HG03025 (cell line): ENCODE results near the gene SLC13A3.

Experiments used
- ATAC-seq: cut with Tn5 transposase; IDR thresholded peaks from one replicate; pipeline ENCODE4 v1.9.1; 2021; ENCODE audit warnings: mild to moderate bottlenecking, moderate library complexity; ENCODE audit not compliant: unreplicated experiment, low FRiP score

Gene SLC13A3

DNA sequence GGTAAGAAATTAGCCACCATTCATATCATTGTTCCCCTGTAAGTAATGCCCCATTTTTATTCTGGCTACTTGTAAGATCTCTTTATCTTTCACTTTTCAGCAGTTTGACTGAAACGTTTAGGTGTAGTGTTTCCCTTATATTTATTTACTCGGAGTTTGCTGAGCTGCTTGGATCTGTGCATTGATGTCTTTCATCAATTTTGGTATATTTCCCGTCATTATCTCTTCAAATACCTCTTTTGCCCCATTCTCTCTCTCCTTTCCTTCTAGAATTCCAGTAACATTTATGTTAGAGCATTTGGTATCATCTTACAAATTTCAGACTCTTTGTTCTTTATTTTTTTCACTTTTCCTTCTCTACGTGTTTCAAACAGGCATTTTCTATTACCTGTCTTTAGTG, 9.2 kb upstream of the SLC13A3 start:
- ATAC-seq: no peak

GRCh38 chr20:46657618-46658017, 6.4 kb upstream of the SLC13A3 start:
- ATAC-seq: no peak

DNA sequence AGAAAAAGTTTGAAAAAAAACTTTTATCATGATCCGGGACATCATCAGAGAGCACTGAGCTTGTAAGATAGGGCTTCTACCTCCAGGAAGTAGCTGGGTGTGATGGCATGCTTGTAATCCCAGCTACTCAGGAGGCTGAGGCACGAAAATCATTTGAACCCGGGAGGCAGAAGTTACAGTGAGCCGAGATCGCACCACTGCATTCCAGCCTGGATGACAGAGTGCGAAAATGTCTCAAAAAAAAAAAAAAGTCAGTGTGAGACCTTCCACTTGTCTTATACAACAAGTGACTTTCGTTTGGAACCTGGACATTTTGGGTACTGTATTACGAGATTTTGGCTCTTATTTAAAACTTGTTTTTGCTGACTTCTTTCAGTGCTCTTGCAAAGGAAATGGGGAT, 5.9 kb upstream of the SLC13A3 start:
- ATAC-seq: no peak

DNA sequence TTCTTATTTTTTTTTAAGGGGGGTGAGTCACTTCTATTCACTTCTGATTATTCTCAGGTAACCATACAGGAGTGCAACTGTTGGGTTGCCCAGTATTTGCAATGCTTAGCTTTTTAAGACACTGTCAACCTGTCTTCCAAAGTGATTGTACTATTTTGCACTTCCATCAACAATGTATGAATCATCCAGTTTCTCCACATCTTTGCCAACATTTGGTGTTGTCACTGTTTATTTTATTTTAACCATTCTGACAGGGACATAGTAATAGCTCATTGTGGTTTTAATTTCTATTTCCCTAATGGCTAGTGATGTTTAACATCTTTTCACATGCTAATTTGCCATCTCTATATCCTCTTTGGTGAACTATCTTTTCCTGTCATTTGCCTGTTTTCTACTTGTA, 1.4 kb upstream of the SLC13A3 start:
- no peak for ATAC-seq

GRCh38 chr20:46650575-46651090, 626 bp downstream of the SLC13A3 start:
- no peak for ATAC-seq

- no peak for ATAC-seq
These were observed 1.2 kb downstream of the SLC13A3 start for GRCh38 chr20:46649965-46650542.

DNA sequence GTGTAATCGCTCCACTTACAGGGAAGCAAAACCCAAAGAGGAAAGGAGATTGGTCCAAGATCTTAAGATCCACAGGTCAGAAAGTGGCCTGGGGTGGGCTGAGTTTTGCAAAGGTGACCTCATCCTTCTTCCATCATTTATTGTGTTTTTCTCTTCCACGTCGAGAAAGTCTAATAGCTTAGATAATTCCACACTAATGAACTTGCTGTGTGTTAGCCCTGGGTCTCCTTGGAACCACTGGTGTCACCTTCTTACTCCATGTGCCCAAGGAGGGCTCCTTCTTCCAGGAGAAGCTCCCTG, 1.7 kb downstream of the SLC13A3 start:
- no peak for ATAC-seq

- ATAC-seq: no peak
These were observed 2.2 kb downstream of the SLC13A3 start for GRCh38 chr20:46648903-46649649.

DNA sequence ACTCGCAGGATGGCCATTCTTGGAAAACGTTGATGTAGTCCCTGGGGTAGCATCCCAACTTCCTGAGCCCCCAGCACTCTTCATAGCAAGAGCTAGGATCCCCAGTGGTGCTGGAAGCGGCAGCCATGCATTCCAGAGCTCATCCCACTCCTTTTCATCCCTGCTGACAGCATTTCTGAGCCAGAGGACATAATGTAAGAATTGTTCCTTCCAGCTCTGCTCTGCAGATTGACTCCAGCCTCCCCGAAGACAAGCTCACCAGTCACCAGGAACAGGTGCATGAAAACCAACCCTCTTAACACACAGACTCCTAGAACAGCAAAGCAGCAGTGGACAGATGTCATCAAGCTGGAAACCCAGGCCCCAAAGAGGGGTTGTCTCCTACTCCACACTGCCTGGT, 3.8 kb downstream of the SLC13A3 start:
- no peak for ATAC-seq

DNA sequence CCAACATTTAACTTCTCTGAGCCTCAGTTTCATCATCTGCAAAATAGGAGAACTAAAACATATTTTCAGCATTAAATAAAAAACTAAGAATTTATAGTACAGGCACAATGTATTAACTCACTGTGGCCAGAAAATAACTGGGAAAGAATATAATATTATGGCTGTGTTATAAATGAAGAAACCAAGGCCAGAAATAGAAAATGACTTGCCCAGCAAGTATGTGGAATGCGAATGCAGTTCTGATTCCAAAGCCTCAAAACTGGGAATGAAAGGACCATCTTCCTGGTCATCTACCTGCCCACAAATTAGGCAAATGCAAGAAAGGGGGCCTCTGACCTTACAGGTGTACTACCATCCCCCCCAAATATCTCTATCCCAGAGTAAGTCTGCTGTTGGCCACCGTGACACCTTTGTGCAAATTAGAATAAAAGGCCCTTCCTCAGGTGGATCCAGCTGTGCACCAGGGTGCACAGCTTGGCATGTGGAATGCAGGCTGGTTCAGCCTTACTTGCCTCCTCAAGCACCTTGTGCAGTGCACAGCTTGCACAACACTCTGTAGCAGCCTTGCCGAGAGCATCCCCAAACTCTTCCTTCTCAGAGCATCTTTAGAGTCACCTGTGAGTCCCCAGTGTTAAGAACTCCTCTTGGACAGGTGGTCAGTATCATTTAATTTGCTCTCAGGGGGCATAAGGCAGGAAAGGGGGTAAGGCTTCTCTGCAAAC, 4.4 kb downstream of the SLC13A3 start:
- ATAC-seq: no peak

DNA sequence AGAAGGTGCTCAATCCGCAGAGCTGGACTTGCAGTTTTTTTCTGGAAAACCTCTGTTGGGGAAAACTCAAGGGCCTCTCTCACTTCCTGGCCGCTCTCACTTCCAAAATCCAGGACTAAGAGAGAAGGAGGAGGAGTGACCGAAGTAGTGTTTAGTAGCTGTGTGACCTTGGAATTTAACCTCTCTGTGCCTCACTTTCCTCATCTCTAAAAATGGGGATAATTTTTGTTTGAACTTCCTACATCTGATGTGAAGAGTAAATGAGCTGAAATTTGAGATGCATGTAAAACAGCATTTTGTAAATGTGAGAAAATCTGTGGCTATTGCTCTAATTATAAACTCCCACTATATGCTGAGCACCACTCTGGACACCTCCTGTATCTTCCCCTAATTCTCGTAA, 5.1 kb downstream of the SLC13A3 start:
- no peak for ATAC-seq

DNA sequence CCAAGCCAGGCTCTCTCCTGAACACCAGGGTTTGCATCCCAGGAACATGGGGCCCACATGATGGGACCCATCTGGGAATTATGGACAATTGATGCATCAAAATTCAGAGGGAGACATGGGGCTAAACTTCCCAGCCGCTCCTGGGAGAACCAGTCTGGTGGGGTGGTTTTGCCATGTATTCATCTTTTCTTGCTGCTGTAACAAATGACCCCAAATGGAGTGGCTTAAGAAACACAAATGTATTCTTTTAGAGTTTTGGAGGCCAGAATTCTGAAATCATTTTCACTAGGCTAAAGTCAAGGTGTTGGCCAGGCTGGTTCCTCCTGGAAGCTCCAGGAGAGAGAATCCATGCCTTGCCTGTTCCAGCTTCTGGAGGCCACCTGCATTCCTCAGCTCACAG, 6.5 kb downstream of the SLC13A3 start:
- no peak for ATAC-seq

DNA sequence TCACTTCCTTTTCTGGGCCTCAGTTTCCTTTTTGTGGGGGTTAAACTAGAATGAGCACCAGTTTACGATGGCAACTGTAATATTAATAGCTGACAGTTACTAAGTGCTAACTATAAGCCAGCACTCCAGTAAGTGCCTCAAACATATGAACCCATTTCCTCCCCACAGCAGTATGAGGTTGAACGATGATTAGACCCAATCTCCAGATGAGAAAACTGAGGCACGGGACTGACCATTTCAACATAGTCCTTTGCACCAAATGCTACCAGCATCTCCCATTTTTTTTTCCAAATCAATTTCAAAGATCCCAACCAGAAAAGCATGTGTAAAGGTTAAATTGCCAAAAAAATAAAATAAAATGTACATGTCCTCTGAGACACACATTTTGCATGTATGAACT, 7.1 kb downstream of the SLC13A3 start:
- ATAC-seq: no peak

- no peak for ATAC-seq
These were observed 8.3 kb downstream of the SLC13A3 start for GRCh38 chr20:46642969-46643343.

GRCh38 chr20:46642265-46642968, 8.8 kb downstream of the SLC13A3 start:
- no peak for ATAC-seq

DNA sequence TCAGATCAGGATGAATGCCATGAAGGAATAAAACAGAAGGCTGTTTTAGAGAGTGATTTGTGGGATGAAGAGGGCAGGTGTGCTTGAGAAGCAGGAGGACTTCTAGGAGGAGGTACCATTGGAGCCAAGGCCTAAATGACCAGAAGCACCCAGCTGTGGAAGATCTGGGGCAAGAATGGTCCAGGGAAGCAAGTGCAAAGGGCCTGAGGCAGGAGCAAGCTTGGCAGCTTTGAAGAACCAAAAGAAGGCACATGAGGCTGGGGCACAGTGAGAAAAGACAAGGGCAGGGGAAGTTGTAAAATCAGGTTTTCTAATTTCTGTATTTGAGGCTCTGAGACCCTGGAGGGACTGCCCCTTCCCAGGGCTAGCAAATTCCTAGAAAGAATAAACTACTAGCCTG, 9.8 kb downstream of the SLC13A3 start:
- ATAC-seq: no peak

DNA sequence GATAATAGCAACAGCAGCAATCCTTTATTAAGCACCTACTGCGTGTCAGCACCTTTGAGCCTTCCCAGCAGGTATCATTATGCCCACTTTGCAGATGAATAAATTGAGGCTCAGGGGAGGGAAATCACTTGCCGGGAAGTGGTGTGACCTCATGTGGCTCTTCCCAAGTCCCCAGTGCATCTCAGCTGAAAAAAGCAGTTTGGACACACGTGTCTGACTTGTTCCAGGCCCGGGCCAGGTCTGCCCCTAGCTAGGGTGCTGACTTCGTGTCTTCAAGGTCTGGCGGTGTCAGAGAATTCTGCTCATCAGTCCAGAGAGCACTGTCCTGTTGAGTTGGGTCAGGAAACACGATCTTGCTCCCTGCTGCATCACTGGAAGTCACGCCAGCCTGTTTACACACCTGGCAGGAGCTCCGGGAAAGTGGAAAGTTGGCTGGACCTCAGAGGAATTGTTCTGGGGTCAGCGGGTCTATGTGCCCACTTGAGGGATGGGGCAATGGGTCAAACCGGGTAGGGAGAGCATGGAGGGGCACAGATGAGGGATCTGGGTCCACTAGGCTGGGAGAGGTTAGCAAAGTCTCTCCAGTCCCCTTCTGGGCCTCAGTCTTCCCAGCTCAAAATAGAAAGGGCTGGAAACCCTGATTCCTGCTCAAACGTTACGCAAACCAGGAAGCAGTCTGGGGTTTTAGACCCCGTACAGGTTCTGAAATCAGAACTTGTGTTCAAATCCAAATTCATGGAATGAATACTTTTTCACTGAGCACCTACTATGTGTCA, 10.5 kb downstream of the SLC13A3 start:
- no peak for ATAC-seq

DNA sequence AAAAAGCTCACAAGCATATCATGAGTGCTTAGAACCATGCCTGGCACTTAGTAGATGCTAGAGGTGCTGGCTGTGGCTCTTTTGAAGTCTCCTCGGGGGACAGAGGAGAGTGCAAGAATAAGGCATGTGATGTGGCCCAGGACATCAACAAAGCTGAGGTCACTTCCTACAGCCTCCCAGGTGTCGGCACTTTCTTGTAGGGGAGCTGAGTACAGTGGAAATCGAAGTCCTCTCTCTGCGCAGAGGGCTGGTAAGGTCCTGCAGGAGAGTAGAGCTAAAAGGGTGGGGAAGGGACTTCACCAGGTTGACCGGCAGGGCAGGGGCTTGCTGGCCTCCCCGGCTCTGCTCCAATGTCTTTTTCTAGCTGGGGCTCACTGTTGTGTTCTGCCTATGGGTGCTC, 11.2 kb downstream of the SLC13A3 start:
- no peak for ATAC-seq

- ATAC-seq: no peak
These were observed 11.7 kb downstream of the SLC13A3 start for GRCh38 chr20:46639587-46639986.

- no peak for ATAC-seq
These were observed 12.4 kb downstream of the SLC13A3 start for GRCh38 chr20:46638898-46639274.
